Ovary (tissue), 9 donors: Measurements from ENCODE around the gene PCDHGB1. TPM values are rescaled to one million over a fixed set of nuclear protein-coding genes. Genes with fewer than 3 reads are reported as not detected.
"Not testable (repeated sequence)": the region's sequence is repeated elsewhere in the genome, so short reads cannot be mapped to it uniquely, and the experiment has no call there.

ENCODE experiments used
- DNase-seq, 5 donors: peaks; one replicate each; pipeline ENCODE4 v3.0.0-alpha.2; 2019 to 2020
- H3K27ac ChIP-seq, 2 donors: fragments of 200-600 bp; one replicate each; pipeline versions ENCODE4 v1.5.1 to v1.8.0; 2019 to 2022
- H3K27me3 ChIP-seq: fragments of 200-600 bp; one replicate; pipeline ENCODE4 v1.8.0; 2022
- H3K36me3 ChIP-seq: fragments of 200-600 bp; sonication (generic); one replicate; pipeline ENCODE4 v1.5.1; 2019
- H3K4me1 ChIP-seq: one replicate; pipeline ENCODE4 v1.8.1; 2013; ENCODE audit warnings: mild to moderate bottlenecking, moderate library complexity; ENCODE audit not compliant: insufficient read depth
- H3K4me3 ChIP-seq: fragments of 200-600 bp; sonication (generic); one replicate; pipeline ENCODE4 v1.5.1; 2017
- H3K9me3 ChIP-seq, 2 donors: fragments of 200-600 bp in 1 of 2; sonication (generic) in 1 of 2; one replicate each; pipeline versions ENCODE4 v1.5.1 to v1.8.1; 2013 to 2019; ENCODE audit warnings: mild to moderate bottlenecking in 1 of 2, moderate library complexity in 1 of 2
- EP300 ChIP-seq: sonication (generic); formaldehyde crosslinking; IDR thresholded peaks from one replicate; pipeline ENCODE4 v1.6.1; 2017; ENCODE audit warnings: antibody characterized with exemption
- POLR2A ChIP-seq: fragments of 450-650 bp; IDR thresholded peaks from one replicate; pipeline ENCODE4 v1.6.1; 2017; ENCODE audit warnings: antibody characterized with exemption, mild to moderate bottlenecking, moderate library complexity
- WGBS, 3 donors: extraction: QIAGEN DNeasy Blood & Tissue Kit in 1 of 3; methylation state at CpG; one replicate each; pipeline versions ENCODE4 v1.1.5 to v1.1.7; 2013 to 2017; 5-methylcytosine and 5-hydroxymethylcytosine counted together
- intact Hi-C, 4 donors: fragments of 100-400 bp; cut with DNase I; formaldehyde crosslinking; loops; one replicate each; pipeline versions ENCODE4 v1.11.0 to v1.15.1; 2022 to 2023
- polyA plus RNA-seq, 2 donors: library from polyadenylated mRNA; stranded (reverse); fragments of 200-250 nt in 1 of 2; fragments of 350-450 nt in 1 of 2; fragmentation: Illumina TruSeq in 1 of 2; extraction: RNeasy Lipid Tissue Mini Kit (QIAGEN cat#74804) in 1 of 2; gene quantifications; one replicate each; pipeline ENCODE4 v1.2.3, GENCODE V29; 2013 to 2014
- total RNA-seq, 7 donors: library from RNA; depleted of rRNA in 2 of 7; stranded (reverse); fragments of >200 nt in 2 of 7; fragmentation: NEBNext Ultra II Directional in 3 of 7; extraction: Animal tissue kit (Norgen Biotek cat#: 25700) in 3 of 7; gene quantifications; one replicate each; pipeline versions ENCODE4 v1.1.0 to v1.2.4, GENCODE V29; 2016 to 2023
- TF ChIP-seq, protein P1 (sequence below), 3 donors: fragments of 450-650 bp in 2 of 3; fragments of 200-600 bp in 1 of 3; IDR thresholded peaks; one replicate each; pipeline versions ENCODE4 v1.5.1 to v1.8.0; 2016 to 2022; ENCODE audit warnings: antibody characterized with exemption in 3 of 3, mild to moderate bottlenecking in 1 of 3
- donor health status: DM: no; HTN: no; CAD: no; lungs with moderate emphysema.
- donor health status: DM: no; HTN: no; CAD: no.
- donor health status: Bipolar disorder and iron deficiency.
- donor health status: DM: yes; HTN: yes; CAD: no.
- donor health status: DM: no; HTN: no; CAD: no.
- donor health status: DM: yes; HTN: yes; CAD: no.

Gene PCDHGB1
- total and polyA plus RNA-seq, 9 donors = 1.1 to 9.3 (median 4.4) TPM

DNA sequence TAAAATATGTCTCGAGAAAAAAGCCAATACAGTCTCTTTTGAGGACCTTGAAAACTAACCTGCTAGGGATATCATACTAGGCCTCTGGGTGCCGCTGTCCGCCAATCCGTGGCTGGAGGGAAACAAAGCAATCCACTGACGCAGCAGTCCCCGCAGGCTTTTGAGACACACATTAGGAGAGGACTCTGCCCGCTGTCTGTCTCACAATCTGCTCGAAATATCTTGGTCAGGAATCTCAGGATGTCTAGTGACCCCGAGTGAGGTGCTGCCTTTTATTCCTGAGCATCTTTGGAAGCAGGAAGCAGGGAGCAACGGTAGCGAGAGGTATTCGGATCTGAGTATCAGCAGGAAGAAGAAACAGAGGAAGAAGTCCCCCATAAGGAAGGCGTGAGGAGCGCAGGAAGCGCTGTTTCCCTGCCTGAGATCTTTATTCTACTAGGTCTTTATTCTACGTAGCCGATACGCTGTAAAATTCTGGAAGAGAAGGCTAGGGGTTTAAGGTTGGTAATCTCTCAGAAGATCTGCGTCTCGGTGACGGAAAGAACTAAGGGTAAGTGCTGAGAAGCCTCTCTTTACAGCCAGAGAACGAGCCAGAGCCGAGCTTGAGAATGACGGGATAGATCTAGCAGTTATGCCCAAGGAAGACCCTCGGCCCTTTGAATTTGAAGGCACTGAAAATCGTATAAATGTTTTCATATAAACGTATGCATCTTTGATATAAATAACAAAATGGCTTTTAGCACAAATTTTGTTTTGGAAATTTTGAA lies 23.6 kb upstream of the PCDHGB1 start:
- WGBS, 3 donors = 9 to 15% (median 13%) methylated on average over 27 of the region's 27 CpGs
- Histone ChIP-seq H3K27ac (no peak overlapping the region), H3K4me1 (peaks cover 1% of the 10 kb centered on the region), H3K36me3 (no peaks in the 10 kb centered on the region), H3K9me3 (peaks cover 0 to 23% of the 10 kb centered on the region in 2 donors), H3K27me3 (no peaks in the 10 kb centered on the region), H3K4me3 (peak overlapping the region; percentile 27)
- intact Hi-C loops = loop anchor here in 1 of 4 donors (10.0 kb wide), 1 partner anchor 229 kb away; no protein-coding TSS in a partner anchor
- TF ChIP-seq EP300 (no peak), POLR2A (peak; percentile 30)
- TF ChIP-seq, protein P1, sequence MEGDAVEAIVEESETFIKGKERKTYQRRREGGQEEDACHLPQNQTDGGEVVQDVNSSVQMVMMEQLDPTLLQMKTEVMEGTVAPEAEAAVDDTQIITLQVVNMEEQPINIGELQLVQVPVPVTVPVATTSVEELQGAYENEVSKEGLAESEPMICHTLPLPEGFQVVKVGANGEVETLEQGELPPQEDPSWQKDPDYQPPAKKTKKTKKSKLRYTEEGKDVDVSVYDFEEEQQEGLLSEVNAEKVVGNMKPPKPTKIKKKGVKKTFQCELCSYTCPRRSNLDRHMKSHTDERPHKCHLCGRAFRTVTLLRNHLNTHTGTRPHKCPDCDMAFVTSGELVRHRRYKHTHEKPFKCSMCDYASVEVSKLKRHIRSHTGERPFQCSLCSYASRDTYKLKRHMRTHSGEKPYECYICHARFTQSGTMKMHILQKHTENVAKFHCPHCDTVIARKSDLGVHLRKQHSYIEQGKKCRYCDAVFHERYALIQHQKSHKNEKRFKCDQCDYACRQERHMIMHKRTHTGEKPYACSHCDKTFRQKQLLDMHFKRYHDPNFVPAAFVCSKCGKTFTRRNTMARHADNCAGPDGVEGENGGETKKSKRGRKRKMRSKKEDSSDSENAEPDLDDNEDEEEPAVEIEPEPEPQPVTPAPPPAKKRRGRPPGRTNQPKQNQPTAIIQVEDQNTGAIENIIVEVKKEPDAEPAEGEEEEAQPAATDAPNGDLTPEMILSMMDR (IDR thresholded peaks at IDR 0.05) = peak in 1 of 3 donors; percentile 11
- peak; percentile 37 to 66 (median 62) for DNase-seq

DNA sequence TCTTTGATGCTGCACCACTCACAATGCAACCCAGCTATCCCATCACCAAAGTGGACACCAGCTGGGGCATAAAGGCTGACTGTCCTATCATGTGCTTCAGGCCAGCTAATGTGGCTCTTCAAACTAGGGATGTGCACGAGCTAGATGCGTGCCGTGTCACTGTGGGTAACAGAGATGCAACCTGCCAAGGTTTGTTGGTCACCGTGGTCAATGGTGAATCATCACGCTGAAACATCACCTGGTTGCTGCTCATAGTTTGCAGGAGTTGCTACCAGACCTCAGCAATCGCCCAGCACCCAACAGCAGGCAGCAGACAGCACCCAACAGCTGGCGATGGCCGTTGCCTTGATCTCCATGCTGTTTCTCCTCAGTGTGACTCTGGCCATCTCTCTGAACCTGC lies 21.7 kb upstream of the PCDHGB1 start:
- Histone ChIP-seq H3K4me3 (no peak overlapping the region), H3K27ac (no peak overlapping the region), H3K9me3 (peaks cover 0 to 39% of the 10 kb centered on the region in 2 donors), H3K36me3 (no peaks in the 10 kb centered on the region), H3K4me1 (no peaks in the 10 kb centered on the region), H3K27me3 (no peaks in the 10 kb centered on the region)
- TF ChIP-seq POLR2A = no peak
- TF ChIP-seq EP300 = no peak
- TF ChIP-seq, protein P1 (IDR thresholded peaks at IDR 0.05) = no peak
- no peak for DNase-seq
- 76 to 86% (median 80%) methylated on average over 8 of the region's 8 CpGs for WGBS, 3 donors
- intact Hi-C loops = loop anchor here in 1 of 4 donors (10.0 kb wide), 1 partner anchor 227 kb away; no protein-coding TSS in a partner anchor

DNA sequence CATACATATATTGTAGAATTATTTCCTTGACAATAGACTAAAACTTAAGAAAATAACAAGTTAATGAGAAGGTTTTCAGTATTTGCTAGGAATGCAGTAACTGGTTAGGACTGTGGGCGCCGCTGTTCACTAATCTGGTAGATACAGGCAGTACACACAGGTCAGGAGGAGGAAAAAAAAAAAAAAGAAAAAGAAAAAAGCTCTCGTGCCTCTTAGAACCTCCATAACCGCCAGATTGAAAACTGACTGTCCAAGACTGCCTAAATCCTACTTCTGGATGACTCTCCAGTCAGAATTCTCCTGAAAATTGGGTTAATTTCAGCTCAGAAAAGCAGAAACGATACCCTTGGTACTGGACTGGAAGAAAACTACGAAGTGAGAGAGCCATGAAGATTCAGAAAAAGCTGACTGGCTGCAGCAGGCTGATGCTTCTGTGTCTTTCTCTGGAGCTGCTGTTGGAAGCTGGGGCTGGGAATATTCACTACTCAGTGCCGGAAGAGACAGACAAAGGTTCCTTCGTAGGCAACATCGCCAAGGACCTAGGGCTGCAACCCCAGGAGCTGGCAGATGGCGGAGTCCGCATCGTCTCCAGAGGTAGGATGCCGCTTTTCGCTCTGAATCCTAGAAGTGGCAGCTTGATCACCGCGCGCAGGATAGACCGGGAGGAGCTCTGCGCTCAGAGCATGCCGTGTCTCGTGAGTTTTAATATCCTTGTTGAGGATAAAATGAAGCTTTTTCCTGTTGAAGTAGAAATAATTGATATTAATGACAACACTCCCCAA lies 19.4 kb upstream of the PCDHGB1 start, which contains the start of gene PCDHGA1:
Gene PCDHGA1 (plus strand): TSS at position 216 of the 782 bp plus-strand sequence.
- no peaks in the 10 kb centered on the region for H3K27me3 ChIP-seq
- intact Hi-C loops = no loop called here
- TF ChIP-seq POLR2A (no peak), EP300 (no peak)
- TF ChIP-seq, protein P1 (IDR thresholded peaks at IDR 0.05) = no peak
- no peak within 1 kb of the TSS for H3K27ac ChIP-seq
- no peaks in the 10 kb centered on the region for H3K36me3 ChIP-seq
- DNase-seq = no peak
- WGBS, 3 donors = 17 to 26% (median 23%) methylated on average over 21 of the region's 21 CpGs
- no peak within 1 kb of the TSS for H3K4me3 ChIP-seq
- peaks cover 0 to 48% of the 10 kb centered on the region in 2 donors for H3K9me3 ChIP-seq
- H3K4me1 ChIP-seq = no peaks in the 10 kb centered on the region

DNA sequence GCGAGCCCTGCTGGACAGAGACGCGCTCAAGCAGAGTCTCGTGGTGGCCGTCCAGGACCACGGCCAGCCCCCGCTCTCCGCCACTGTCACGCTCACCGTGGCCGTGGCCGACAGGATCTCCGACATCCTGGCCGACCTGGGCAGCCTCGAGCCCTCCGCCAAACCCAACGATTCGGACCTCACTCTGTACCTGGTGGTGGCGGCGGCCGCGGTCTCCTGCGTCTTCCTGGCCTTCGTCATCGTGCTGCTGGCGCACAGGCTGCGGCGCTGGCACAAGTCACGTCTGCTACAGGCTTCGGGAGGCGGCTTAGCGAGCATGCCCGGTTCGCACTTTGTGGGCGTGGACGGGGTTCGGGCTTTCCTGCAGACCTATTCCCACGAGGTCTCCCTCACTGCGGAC lies 17.3 kb upstream of the PCDHGB1 start:
- H3K27me3 ChIP-seq, intact Hi-C loops, H3K27ac ChIP-seq, H3K36me3 ChIP-seq, DNase-seq, H3K4me1 ChIP-seq, H3K4me3 ChIP-seq: not testable (repeated sequence)
- 30 to 55% (median 42%) methylated on average over 34 to 39 of the region's 39 CpGs for WGBS, 3 donors
- H3K9me3 ChIP-seq = peaks cover 3 to 44% of the 10 kb centered on the region in 2 donors
